ENCODE measurements around the gene TMEM184B.

TMEM184B gene

GRCh38 chr22:38273135-38273826 is 471 bp upstream of the TMEM184B start:
- DNase-seq, result no peak

- no peak for DNase-seq
Measured at GRCh38 chr22:38271927-38272372, 860 bp downstream of the TMEM184B start.

GRCh38 chr22:38271101-38271500 is 1.7 kb downstream of the TMEM184B start:
- no peak for DNase-seq

GRCh38 chr22:38270091-38270992 is 2.5 kb downstream of the TMEM184B start:
- no peak for DNase-seq

- no peak for DNase-seq
Measured at GRCh38 chr22:38269466-38269865, 3.3 kb downstream of the TMEM184B start.

- peak; percentile 75 to 84 for DNase-seq
Measured at GRCh38 chr22:38267086-38267485, 5.7 kb downstream of the TMEM184B start.

GRCh38 chr22:38266120-38266519 is 6.7 kb downstream of the TMEM184B start:
- DNase-seq, result no peak

- no peak for DNase-seq
Measured at GRCh38 chr22:38264322-38264843, 8.4 kb downstream of the TMEM184B start.

GRCh38 chr22:38262051-38262795 is 10.6 kb downstream of the TMEM184B start:
- DNase-seq, result peak; percentile 43 to 52

GRCh38 chr22:38260761-38261681 is 11.8 kb downstream of the TMEM184B start:
- DNase-seq, result no peak

GRCh38 chr22:38259370-38259769 is 13.4 kb downstream of the TMEM184B start:
- no peak for DNase-seq

GRCh38 chr22:38258895-38259294 is 13.9 kb downstream of the TMEM184B start:
- no peak for DNase-seq

GRCh38 chr22:38257650-38258250 is 15.1 kb downstream of the TMEM184B start:
- no peak for DNase-seq

GRCh38 chr22:38257181-38257580 is 15.6 kb downstream of the TMEM184B start:
- DNase-seq, result no peak

- no peak for DNase-seq
Measured at GRCh38 chr22:38255697-38256096, 17.1 kb downstream of the TMEM184B start.

GRCh38 chr22:38251341-38251692 is 21.5 kb downstream of the TMEM184B start:
- no peak for DNase-seq

- DNase-seq, result no peak
Measured at GRCh38 chr22:38250643-38251340, 22.0 kb downstream of the TMEM184B start.

GRCh38 chr22:38249803-38250642 is 22.8 kb downstream of the TMEM184B start:
- DNase-seq, result no peak

GRCh38 chr22:38249301-38249700 is 23.5 kb downstream of the TMEM184B start:
- no peak for DNase-seq

- DNase-seq, result no peak
Measured at GRCh38 chr22:38248280-38248679, 24.5 kb downstream of the TMEM184B start.
